ENCODE measurements around the gene ADH7. TPM values are rescaled to one million over a fixed set of nuclear protein-coding genes. Genes with fewer than 3 reads are reported as not detected.

The ADH7 gene
- total and polyA plus RNA-seq, 2 of the 4 experiments (the other 2 are of a cell fraction), result not detected

DNA sequence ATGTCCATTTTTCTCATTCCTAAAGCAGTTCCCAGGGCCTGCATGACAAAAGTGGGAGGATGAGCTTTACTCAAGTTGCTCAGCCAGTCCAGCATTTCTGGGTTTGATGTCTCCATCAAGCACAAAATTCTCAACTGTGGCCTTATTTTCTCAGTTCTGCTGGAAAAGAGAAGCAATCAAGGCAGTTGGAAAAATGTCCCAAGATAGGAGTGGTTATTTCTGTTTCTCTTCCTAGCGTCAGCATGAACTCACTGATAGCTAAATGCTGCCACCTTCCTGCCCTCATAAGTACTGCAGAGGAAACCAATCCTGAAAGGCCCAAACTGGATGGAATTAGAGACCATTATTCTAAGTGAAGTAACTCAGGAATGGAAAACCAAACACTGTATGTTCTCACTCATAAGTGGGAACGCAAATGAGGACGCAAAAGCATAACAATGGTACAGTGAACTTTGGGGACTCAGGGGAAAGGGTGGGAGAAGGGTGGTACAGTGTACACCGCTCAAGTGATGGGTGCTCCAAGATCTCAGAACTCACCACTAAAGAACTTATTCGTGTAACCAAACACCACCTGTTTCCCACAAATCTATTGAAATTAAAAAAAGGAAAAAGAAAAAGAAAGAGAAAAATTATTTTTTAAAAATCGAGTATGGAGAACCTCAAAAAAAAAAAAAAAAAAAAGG lies 29.6 kb downstream of the ADH7 start:
- H2BK5ac ChIP-seq (ENCODE audit: low read depth, low read length, poor library complexity, severe bottlenecking), result peak overlapping the region; percentile 96
- intact Hi-C loops (cut with micrococcal nuclease), result loop anchor here (1.0 to 10.0 kb wide), 9 partner anchors 23 to 467 kb away; partner anchors contain the start of gene ADH5
- peak overlapping the region; percentile 98 for H2BK20ac ChIP-seq (ENCODE audit: low read depth, low read length)
- H2BK15ac ChIP-seq (ENCODE audit: low read depth, low read length), result peak overlapping the region; percentile 91; the same call in 1 of the 3 replicates
- H3K4me1 ChIP-seq (ENCODE audit: control insufficient read depth, insufficient read depth, low read length), result peaks cover 13% of the 10 kb centered on the region
- peak overlapping the region; percentile 84; the same call in 1 of the 2 replicates for H2AK5ac ChIP-seq (ENCODE audit: low read depth, low read length)
- H3K27ac ChIP-seq (ENCODE audit: insufficient read depth, low read length), result peak overlapping the region; percentile 99; the same call in 1 of the 2 replicates
- ATAC-seq (ENCODE audit: low read depth) (peak; percentile 81), DNase-seq (peak; percentile 82)
- H2AFZ ChIP-seq (replicated peaks; ENCODE audit: low read length, poor library complexity), result peak overlapping the region; percentile 83
- no peaks in the 10 kb centered on the region for H3K27me3 ChIP-seq (ENCODE audit: control insufficient read depth, insufficient read depth, low read length)
- H2AK9ac ChIP-seq (replicated peaks; ENCODE audit: low read depth, low read length, poor library complexity), result peak overlapping the region; percentile 38
- H4K20me1 ChIP-seq (ENCODE audit: insufficient read depth, low read length), result no peaks in the 10 kb centered on the region
- peak overlapping the region; percentile 98 for H4K91ac ChIP-seq (ENCODE audit: insufficient read depth, low read depth, low read length)
- dilution Hi-C loops (cut with HindIII; ENCODE audit: low sequenced_read_pairs, unreplicated experiment), result no loop called here
- ChIA-PET CTCF (interaction anchor here (0.6 to 2.7 kb wide), 16 partner anchors 10 to 1332 kb away, joined by 3 to 21 read pairs (median 4); no protein-coding TSS in a partner anchor), POLR2A (ENCODE audit: unreplicated experiment) (no interaction called here)
- peak overlapping the region; percentile 99 for H3K18ac ChIP-seq (ENCODE audit: low read depth, low read length)
- 0 out of 2 replicates have a peak, but pooled peaks cover 2% of the 10 kb centered on the region for H3K9me3 ChIP-seq (ENCODE audit: control insufficient read depth, insufficient read depth, low read length)
- H3K79me1 ChIP-seq (ENCODE audit: low read depth in 1 of 2, low read length in 2 of 2), result no peaks in the 10 kb centered on the region
- peak overlapping the region; percentile 57; the same call in 1 of the 2 replicates for H3K23ac ChIP-seq (ENCODE audit: low read depth, low read length)
- WGBS, 2 experiments (ENCODE audit: extremely low coverage in 2 of 2, insufficient read length in 1 of 2), result 100% methylated on average over 1 of the region's 6 CpGs; no CpG with 5 or more reads in 1 of the 2 experiments
- peak overlapping the region; percentile 96 for H2BK120ac ChIP-seq (ENCODE audit: low read depth, low read length)
- H3K4ac ChIP-seq (ENCODE audit: low read depth, low read length), result peak overlapping the region; percentile 91
- H3K14ac ChIP-seq (replicated peaks; ENCODE audit: low read depth, low read length), result peak overlapping the region; percentile 84
- peak overlapping the region in 1 of 2 experiments; percentile 88 for H4K8ac ChIP-seq (ENCODE audit: low read depth in 2 of 2, low read length in 2 of 2)
- H3K4me2 ChIP-seq (ENCODE audit: low read depth, low read length), result no peak overlapping the region
- no peak overlapping the region for H3K4me3 ChIP-seq (ENCODE audit: insufficient read depth, low read depth, low read length)
- in situ Hi-C loops (cut with MboI; ENCODE audit: low sequenced_read_pairs), result loop anchor here (10.0 kb wide), 1 partner anchor 1261 kb away; the partner anchor contains the start of gene STPG2
- 0 out of 2 replicates have a peak, but pooled peaks cover 3% of the 10 kb centered on the region for H3K9me1 ChIP-seq (ENCODE audit: insufficient read depth, low read length)
- peak overlapping the region; percentile 58 for H3K56ac ChIP-seq (ENCODE audit: extremely low read depth, insufficient read depth, low read length)
- no peaks in the 10 kb centered on the region for H3K36me3 ChIP-seq (ENCODE audit: control insufficient read depth, insufficient read depth, low read length)
- TF ChIP-seq, protein P1, sequence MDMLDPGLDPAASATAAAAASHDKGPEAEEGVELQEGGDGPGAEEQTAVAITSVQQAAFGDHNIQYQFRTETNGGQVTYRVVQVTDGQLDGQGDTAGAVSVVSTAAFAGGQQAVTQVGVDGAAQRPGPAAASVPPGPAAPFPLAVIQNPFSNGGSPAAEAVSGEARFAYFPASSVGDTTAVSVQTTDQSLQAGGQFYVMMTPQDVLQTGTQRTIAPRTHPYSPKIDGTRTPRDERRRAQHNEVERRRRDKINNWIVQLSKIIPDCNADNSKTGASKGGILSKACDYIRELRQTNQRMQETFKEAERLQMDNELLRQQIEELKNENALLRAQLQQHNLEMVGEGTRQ (IDR thresholded peaks at IDR 0.05; ENCODE audit: low read depth, low read length), result no peak
- TF ChIP-seq SMC3 (IDR thresholded peaks at IDR 0.05; ENCODE audit: low read depth, low read length), result peak; percentile 97
- TF ChIP-seq, protein P2, sequence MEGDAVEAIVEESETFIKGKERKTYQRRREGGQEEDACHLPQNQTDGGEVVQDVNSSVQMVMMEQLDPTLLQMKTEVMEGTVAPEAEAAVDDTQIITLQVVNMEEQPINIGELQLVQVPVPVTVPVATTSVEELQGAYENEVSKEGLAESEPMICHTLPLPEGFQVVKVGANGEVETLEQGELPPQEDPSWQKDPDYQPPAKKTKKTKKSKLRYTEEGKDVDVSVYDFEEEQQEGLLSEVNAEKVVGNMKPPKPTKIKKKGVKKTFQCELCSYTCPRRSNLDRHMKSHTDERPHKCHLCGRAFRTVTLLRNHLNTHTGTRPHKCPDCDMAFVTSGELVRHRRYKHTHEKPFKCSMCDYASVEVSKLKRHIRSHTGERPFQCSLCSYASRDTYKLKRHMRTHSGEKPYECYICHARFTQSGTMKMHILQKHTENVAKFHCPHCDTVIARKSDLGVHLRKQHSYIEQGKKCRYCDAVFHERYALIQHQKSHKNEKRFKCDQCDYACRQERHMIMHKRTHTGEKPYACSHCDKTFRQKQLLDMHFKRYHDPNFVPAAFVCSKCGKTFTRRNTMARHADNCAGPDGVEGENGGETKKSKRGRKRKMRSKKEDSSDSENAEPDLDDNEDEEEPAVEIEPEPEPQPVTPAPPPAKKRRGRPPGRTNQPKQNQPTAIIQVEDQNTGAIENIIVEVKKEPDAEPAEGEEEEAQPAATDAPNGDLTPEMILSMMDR (conservative IDR thresholded peaks at IDR 0.05; ENCODE audit: low read depth, low read length), result peak; percentile 96
- no peak for TF ChIP-seq FOS (IDR thresholded peaks at IDR 0.05; ENCODE audit: low read depth, low read length)
- peak; percentile 65 for TF ChIP-seq MAFK (IDR thresholded peaks at IDR 0.05; ENCODE audit: low read depth, low read length)
- peak; percentile 97 for TF ChIP-seq RAD21 (IDR thresholded peaks at IDR 0.05; ENCODE audit: low read length)
- TF ChIP-seq CEBPB (IDR thresholded peaks at IDR 0.05; ENCODE audit: low read depth, low read length), result no peak
- TF ChIP-seq POLR2A (IDR thresholded peaks at IDR 0.05; ENCODE audit: low read depth, low read length), result no peak
- TF ChIP-seq MAZ (IDR thresholded peaks at IDR 0.05; ENCODE audit: borderline replicate concordance, low read depth, low read length), result no peak
- peak overlapping the region; percentile 99 for H4K5ac ChIP-seq (ENCODE audit: low read depth, low read length)
- BruUV-seq (replicated peaks), result no TSS peak
- peak overlapping the region; percentile 91 for H3K9ac ChIP-seq (ENCODE audit: low read depth, low read length)
